HG03196 (cell line): ENCODE measurements around the gene TUBA4B.

Source experiments
- ATAC-seq: cut with Tn5 transposase; IDR thresholded peaks from one replicate; pipeline ENCODE4 v1.9.1; 2021; ENCODE audit not compliant: unreplicated experiment

TUBA4B gene

GRCh38 chr2:219289537-219290361 lies 36.7 kb downstream of the TUBA4B start:
- ATAC-seq = no peak

GRCh38 chr2:219290381-219291171 lies 37.5 kb downstream of the TUBA4B start:
- ATAC-seq = no peak

- ATAC-seq = no peak
These were observed 38.4 kb downstream of the TUBA4B start for GRCh38 chr2:219291394-219291793.

- ATAC-seq = no peak
These were observed 39.0 kb downstream of the TUBA4B start for GRCh38 chr2:219291910-219292490.

- no peak for ATAC-seq
These were observed 39.6 kb downstream of the TUBA4B start for GRCh38 chr2:219292616-219293015.

GRCh38 chr2:219293736-219294231 lies 40.7 kb downstream of the TUBA4B start:
- no peak for ATAC-seq

GRCh38 chr2:219294356-219295351 lies 41.6 kb downstream of the TUBA4B start:
- ATAC-seq = peak; percentile 91

- ATAC-seq = no peak
These were observed 43.1 kb downstream of the TUBA4B start for GRCh38 chr2:219296142-219296541.

- no peak for ATAC-seq
These were observed 43.8 kb downstream of the TUBA4B start for GRCh38 chr2:219296631-219297391.

- no peak for ATAC-seq
These were observed 44.9 kb downstream of the TUBA4B start for GRCh38 chr2:219297766-219298456.

- peak; percentile 41 for ATAC-seq
These were observed 45.8 kb downstream of the TUBA4B start for GRCh38 chr2:219298759-219299371.

GRCh38 chr2:219299372-219299760 lies 46.3 kb downstream of the TUBA4B start:
- no peak for ATAC-seq

GRCh38 chr2:219300022-219300421 lies 47.0 kb downstream of the TUBA4B start:
- no peak for ATAC-seq

- no peak for ATAC-seq
These were observed 49.4 kb downstream of the TUBA4B start for GRCh38 chr2:219302412-219302968.

GRCh38 chr2:219304223-219304622 lies 51.2 kb downstream of the TUBA4B start:
- no peak for ATAC-seq

GRCh38 chr2:219306047-219306446 lies 53.0 kb downstream of the TUBA4B start:
- ATAC-seq = no peak

- ATAC-seq = no peak
These were observed 55.4 kb downstream of the TUBA4B start for GRCh38 chr2:219308142-219309101.
